Jurkat, Clone E6-1 (cell line): Measurements from ENCODE around the gene IFNL3.

Experiments used
- DNase-seq: peaks from one replicate; pipeline ENCODE4 v3.0.0-alpha.2; 2011; ENCODE audit warnings: low read depth, low spot score
- H3K4me3 ChIP-seq: 2 replicates; pipeline ENCODE4 v1.5.1; 2011; ENCODE audit warnings: mild to moderate bottlenecking, low read length, control low read depth, moderate library complexity

IFNL3 gene

DNA sequence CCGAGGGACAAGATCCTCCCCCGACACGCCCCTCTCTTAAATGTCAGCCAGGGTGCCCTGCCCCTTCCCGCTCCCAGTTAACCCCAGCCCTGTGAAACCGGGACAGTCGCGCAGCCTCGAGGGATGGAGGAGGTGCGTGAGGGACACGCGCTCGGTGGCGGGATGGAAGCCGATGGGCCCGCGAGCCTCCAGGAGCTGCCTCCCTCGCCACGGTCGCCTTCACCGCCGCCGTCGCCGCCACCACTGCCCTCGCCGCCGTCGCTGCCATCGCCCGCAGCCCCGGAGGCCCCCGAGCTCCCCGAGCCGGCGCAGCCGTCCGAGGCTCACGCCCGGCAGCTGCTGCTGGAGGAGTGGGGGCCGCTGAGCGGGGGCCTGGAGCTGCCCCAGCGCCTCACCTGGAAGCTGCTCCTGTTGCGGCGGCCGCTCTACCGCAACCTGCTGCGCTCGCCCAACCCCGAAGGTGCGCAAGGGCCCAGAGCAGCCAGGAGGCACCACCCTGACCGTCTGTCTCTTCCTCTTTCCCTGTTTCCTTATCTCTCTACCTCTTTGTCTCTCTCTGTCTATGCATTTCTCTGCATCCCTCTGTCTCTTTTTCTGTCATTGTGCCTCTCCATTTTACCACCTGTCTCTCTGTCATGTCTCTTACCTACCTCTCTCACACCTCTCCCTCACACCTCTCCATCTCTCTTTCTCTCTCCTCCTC lies 47.8 kb downstream of the IFNL3 start, which contains the start of gene NCCRP1:
NCCRP1 (plus strand) TSS at position 105 of the 703 bp plus-strand sequence; CDS start at position 124, 19 bp downstream.
- no peak for DNase-seq

DNA sequence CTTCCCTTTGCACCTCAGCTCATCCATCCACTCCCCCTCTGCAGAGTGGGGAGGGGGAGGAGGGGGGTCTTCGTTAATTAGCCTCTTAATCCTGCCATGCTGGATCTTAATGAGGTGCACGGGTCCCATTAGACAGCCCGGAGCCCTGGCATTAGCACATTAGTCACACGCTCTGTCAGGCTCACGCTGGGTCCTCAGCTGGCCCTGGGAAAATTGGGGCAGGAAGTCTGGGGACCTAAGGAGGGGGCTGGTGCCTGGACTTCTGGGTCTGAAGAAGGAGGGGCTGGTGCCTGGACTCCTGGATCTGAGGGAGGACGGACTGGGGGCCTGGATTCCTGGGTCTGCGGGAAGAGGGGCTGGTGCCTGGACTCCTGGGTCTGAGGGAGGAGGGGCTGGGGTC lies 48.5 kb downstream of the IFNL3 start:
- no peak overlapping the region for H3K4me3 ChIP-seq

More for the DNA sequence above, 47.8 kb downstream of the IFNL3 start, which contains the start of gene NCCRP1:
- no peak within 1 kb of the TSS for H3K4me3 ChIP-seq

DNA sequence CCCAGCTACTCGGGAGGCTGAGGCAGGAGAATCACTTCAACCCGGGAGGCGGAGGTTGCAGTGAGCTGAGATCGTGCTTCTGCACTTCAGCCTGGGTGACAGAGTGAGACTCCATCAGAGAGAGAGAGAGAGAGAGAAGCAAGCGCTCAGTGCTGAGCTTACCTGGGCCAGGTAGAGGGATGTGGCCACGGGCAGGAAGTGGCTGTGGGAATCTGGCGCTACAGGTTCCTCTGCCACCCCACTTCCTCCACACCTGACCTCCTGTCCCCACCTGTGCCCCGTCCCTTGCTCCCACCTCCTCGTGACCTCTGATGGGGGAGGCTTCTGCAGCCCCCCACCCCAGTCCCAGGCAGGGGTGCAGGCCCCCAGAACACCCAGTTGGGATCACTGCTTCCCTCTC lies 49.1 kb downstream of the IFNL3 start:
- no peak for DNase-seq
- no peak overlapping the region for H3K4me3 ChIP-seq

More for the DNA sequence above, 48.5 kb downstream of the IFNL3 start:
- DNase-seq, result no peak

DNA sequence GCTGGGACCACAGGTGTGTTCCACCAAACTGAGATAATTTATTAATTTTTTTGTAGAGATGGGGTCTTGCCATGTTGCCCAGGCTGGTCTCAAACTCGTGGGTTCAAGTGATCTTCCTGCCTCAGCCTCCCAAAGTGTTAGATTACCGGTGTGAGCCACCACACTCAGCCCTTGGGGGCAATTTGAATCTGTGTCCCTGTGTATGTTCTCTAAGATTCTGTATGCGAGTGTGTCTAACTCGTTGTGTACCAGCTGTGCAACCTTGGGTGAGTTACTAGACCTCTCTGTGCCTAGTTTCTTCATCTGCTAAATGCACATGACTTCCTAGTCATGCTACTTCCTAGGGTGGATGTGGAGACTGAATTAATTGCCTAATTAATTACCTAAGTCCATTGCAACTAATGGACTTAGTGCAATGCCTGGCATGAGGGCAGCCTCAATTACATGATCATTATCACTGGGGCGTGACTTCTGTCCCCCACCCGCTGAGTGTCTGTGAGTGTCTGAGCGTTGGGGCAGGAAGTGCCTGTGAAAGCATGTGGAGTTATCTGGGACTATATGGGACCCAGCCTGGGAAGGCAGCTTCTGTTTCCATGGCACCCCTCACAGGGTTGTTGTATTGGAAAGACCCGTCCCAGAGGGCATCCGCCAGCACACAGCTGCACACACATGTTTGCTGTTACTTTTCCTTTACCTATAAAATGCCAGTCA lies 49.8 kb downstream of the IFNL3 start:
- H3K4me3 ChIP-seq, result no peak overlapping the region
- DNase-seq, result no peak

DNA sequence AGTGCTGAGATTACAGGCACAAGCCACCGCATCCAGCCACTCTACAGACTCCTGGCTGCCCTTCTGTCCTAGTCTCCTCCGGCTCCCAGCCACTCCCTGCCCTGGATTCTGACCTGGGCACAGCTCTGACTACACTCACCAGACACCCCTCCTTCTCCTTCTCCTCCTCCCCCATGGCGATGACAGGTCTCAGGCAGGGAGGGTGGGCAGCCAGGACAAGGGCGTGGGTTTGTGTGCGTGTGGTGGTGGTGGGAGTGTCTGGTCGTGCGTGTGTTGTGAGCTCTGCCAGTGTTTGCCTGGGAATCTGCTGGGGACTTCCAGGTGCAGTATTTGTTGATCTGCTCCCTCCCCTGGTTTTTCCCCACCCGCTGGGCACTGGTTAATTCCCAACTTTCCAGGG lies 51.0 kb downstream of the IFNL3 start:
- H3K4me3 ChIP-seq, result no peak overlapping the region
- DNase-seq, result no peak
